ENCODE data around the gene ANKS6.

DNA sequence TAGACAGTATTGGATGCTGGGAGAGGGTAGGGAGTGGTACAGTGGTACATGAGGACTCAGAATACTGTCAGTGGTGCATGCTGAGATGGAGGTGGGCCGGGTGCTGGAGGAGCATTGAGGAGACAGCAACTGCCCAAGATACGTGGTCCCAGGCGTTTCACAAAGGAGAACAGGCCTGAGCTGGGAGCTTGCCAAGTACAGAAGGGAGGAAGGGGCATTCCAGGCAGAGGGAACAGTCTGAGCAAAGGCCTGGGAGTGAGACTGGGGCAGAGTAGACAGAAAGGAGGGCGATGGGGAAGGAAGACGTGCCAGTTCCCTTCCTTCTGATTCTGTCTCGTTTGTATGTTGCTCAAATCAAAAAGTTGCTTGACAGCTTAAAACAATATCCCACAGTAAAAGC is 26.3 kb upstream of the ANKS6 start:
- TF ChIP-seq, protein P1, sequence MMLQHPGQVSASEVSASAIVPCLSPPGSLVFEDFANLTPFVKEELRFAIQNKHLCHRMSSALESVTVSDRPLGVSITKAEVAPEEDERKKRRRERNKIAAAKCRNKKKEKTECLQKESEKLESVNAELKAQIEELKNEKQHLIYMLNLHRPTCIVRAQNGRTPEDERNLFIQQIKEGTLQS (IDR thresholded peaks at IDR 0.05), result no peak
- no peak for TF ChIP-seq SP1 (IDR thresholded peaks at IDR 0.05; ENCODE audit: low read depth)
- TF ChIP-seq, protein P2, sequence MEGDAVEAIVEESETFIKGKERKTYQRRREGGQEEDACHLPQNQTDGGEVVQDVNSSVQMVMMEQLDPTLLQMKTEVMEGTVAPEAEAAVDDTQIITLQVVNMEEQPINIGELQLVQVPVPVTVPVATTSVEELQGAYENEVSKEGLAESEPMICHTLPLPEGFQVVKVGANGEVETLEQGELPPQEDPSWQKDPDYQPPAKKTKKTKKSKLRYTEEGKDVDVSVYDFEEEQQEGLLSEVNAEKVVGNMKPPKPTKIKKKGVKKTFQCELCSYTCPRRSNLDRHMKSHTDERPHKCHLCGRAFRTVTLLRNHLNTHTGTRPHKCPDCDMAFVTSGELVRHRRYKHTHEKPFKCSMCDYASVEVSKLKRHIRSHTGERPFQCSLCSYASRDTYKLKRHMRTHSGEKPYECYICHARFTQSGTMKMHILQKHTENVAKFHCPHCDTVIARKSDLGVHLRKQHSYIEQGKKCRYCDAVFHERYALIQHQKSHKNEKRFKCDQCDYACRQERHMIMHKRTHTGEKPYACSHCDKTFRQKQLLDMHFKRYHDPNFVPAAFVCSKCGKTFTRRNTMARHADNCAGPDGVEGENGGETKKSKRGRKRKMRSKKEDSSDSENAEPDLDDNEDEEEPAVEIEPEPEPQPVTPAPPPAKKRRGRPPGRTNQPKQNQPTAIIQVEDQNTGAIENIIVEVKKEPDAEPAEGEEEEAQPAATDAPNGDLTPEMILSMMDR (IDR thresholded peaks at IDR 0.05 in 2 of 3, conservative IDR thresholded peaks at IDR 0.05 in 1 of 3; ENCODE audit: borderline replicate concordance in 1 of 3, insufficient read depth in 1 of 3, low read depth in 2 of 3, low read length in 2 of 3), result no peak
- no peak for TF ChIP-seq ELF1 (IDR thresholded peaks at IDR 0.05; ENCODE audit: borderline replicate concordance, low read depth)
- TF ChIP-seq EGR1 (IDR thresholded peaks at IDR 0.05; ENCODE audit: low read depth), result no peak
- TF ChIP-seq EZH2phosphoT487 (IDR thresholded peaks at IDR 0.05; ENCODE audit: borderline replicate concordance), result no peak
- TF ChIP-seq CBX3 (IDR thresholded peaks at IDR 0.05; ENCODE audit: low read depth), result no peak
- TF ChIP-seq, protein P3, sequence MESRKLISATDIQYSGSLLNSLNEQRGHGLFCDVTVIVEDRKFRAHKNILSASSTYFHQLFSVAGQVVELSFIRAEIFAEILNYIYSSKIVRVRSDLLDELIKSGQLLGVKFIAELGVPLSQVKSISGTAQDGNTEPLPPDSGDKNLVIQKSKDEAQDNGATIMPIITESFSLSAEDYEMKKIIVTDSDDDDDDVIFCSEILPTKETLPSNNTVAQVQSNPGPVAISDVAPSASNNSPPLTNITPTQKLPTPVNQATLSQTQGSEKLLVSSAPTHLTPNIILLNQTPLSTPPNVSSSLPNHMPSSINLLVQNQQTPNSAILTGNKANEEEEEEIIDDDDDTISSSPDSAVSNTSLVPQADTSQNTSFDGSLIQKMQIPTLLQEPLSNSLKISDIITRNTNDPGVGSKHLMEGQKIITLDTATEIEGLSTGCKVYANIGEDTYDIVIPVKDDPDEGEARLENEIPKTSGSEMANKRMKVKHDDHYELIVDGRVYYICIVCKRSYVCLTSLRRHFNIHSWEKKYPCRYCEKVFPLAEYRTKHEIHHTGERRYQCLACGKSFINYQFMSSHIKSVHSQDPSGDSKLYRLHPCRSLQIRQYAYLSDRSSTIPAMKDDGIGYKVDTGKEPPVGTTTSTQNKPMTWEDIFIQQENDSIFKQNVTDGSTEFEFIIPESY (IDR thresholded peaks at IDR 0.05; ENCODE audit: extremely low read depth, insufficient replicate concordance, low read length), result no peak
- TF ChIP-seq RAD21 (IDR thresholded peaks at IDR 0.05; ENCODE audit: low read depth), result no peak
- no peak for TF ChIP-seq SIN3A (IDR thresholded peaks at IDR 0.05; ENCODE audit: low read depth)
- TF ChIP-seq, protein P4, sequence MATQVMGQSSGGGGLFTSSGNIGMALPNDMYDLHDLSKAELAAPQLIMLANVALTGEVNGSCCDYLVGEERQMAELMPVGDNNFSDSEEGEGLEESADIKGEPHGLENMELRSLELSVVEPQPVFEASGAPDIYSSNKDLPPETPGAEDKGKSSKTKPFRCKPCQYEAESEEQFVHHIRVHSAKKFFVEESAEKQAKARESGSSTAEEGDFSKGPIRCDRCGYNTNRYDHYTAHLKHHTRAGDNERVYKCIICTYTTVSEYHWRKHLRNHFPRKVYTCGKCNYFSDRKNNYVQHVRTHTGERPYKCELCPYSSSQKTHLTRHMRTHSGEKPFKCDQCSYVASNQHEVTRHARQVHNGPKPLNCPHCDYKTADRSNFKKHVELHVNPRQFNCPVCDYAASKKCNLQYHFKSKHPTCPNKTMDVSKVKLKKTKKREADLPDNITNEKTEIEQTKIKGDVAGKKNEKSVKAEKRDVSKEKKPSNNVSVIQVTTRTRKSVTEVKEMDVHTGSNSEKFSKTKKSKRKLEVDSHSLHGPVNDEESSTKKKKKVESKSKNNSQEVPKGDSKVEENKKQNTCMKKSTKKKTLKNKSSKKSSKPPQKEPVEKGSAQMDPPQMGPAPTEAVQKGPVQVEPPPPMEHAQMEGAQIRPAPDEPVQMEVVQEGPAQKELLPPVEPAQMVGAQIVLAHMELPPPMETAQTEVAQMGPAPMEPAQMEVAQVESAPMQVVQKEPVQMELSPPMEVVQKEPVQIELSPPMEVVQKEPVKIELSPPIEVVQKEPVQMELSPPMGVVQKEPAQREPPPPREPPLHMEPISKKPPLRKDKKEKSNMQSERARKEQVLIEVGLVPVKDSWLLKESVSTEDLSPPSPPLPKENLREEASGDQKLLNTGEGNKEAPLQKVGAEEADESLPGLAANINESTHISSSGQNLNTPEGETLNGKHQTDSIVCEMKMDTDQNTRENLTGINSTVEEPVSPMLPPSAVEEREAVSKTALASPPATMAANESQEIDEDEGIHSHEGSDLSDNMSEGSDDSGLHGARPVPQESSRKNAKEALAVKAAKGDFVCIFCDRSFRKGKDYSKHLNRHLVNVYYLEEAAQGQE (IDR thresholded peaks at IDR 0.05; ENCODE audit: low read depth), result no peak
- TF ChIP-seq TCF7L2 (IDR thresholded peaks at IDR 0.05; ENCODE audit: borderline replicate concordance, extremely low read depth, insufficient read depth, insufficient read length), result no peak
- no peak for TF ChIP-seq EZH2 (IDR thresholded peaks at IDR 0.05)

Data from HCT116 (cell line).